Chondrocyte (in vitro differentiated cells): ENCODE data around the gene TRAPPC6A. TPM values are rescaled to one million over a fixed set of nuclear protein-coding genes. Genes with fewer than 3 reads are reported as not detected.

Experiments
- DNase-seq: peaks from one replicate; pipeline ENCODE4 v3.0.0; 2021; ENCODE audit warnings: mixed read lengths, low spot score
- H3K27ac Mint-ChIP-seq: one replicate; pipeline ENCODE4 v1.8.0; 2021; ENCODE audit warnings: mild to moderate bottlenecking, moderate library complexity, mixed read lengths; ENCODE audit not compliant: unreplicated experiment
- H3K27me3 Mint-ChIP-seq: 2 replicates; pipeline ENCODE4 v1.8.0; 2021; ENCODE audit warnings: low read depth, mixed read lengths
- H3K36me3 Mint-ChIP-seq: 2 replicates; pipeline ENCODE4 v1.8.0; 2021; ENCODE audit warnings: low read depth, mixed read lengths
- H3K4me1 Mint-ChIP-seq: 2 replicates; pipeline ENCODE4 v1.8.0; 2021; ENCODE audit warnings: low read depth, mild to moderate bottlenecking, mixed read lengths
- H3K4me3 Mint-ChIP-seq: one replicate; pipeline ENCODE4 v1.8.0; 2021; ENCODE audit warnings: mild to moderate bottlenecking, moderate library complexity, mixed read lengths; ENCODE audit not compliant: unreplicated experiment
- H3K9me3 Mint-ChIP-seq: 2 replicates; pipeline ENCODE4 v1.8.0; 2021; ENCODE audit warnings: low read depth, mixed read lengths
- total RNA-seq: library from RNA; stranded (reverse); gene quantifications from 3 replicates; pipeline ENCODE4 v1.2.1, GENCODE V29; 2021
- TF ChIP-seq, protein P1 (sequence below): fragments of 200-600 bp; sonication (generic); IDR thresholded peaks from 2 replicates; pipeline ENCODE4 v1.5.0; 2021; ENCODE audit warnings: antibody characterized with exemption, mild to moderate bottlenecking, moderate library complexity

The TRAPPC6A gene
- total RNA-seq, 1 donor from 2014 or later: 12.7 TPM

DNA sequence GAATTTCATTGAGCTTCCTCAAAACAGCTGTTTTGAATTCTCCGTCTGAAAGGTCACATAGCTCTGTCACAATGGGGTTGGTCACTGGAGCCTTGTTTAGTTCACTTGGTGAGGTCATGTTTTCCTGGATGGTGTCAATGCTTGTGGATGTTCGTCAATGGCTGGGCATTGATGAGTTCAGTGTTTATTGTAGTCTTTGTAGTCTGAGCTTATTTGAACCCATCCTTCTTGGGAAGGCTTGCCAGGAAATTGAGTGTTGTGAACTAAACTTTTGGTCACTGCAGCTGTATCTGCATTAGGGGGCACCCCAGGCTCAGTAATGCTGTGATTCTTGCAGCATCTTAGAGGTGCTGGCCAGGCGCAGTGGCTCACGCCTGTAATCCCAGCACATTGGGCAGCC lies 22.5 kb upstream of the TRAPPC6A start:
- TF ChIP-seq, protein P1, sequence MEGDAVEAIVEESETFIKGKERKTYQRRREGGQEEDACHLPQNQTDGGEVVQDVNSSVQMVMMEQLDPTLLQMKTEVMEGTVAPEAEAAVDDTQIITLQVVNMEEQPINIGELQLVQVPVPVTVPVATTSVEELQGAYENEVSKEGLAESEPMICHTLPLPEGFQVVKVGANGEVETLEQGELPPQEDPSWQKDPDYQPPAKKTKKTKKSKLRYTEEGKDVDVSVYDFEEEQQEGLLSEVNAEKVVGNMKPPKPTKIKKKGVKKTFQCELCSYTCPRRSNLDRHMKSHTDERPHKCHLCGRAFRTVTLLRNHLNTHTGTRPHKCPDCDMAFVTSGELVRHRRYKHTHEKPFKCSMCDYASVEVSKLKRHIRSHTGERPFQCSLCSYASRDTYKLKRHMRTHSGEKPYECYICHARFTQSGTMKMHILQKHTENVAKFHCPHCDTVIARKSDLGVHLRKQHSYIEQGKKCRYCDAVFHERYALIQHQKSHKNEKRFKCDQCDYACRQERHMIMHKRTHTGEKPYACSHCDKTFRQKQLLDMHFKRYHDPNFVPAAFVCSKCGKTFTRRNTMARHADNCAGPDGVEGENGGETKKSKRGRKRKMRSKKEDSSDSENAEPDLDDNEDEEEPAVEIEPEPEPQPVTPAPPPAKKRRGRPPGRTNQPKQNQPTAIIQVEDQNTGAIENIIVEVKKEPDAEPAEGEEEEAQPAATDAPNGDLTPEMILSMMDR: peak; percentile 77
- Mint-ChIP-seq H3K27me3 (no peaks in the 10 kb centered on the region), H3K4me3 (no peak overlapping the region), H3K4me1 (no peaks in the 10 kb centered on the region), H3K27ac (no peak overlapping the region), H3K9me3 (no peaks in the 10 kb centered on the region), H3K36me3 (peaks cover 3% of the 10 kb centered on the region)
- DNase-seq: no peak

DNA sequence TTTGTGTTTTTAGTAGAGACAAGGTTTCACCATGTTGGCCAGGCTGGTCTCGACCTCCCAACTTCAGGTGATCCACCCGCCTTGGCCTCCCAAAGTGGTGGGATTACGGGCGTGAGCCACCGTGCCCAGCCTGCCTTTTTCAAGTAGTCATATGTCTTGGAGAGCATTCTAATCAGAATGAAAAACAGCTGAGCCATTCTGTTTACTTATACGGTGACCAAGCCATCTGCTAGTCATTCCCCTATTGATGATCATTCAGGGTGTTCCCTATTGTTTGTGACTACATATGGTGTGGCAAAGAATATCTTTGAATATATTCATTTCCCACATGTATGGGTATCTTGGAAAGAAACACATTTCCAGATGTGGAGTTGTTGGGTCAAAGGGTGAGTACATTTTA lies 17.7 kb upstream of the TRAPPC6A start:
- Mint-ChIP-seq H3K4me3 (no peak overlapping the region), H3K27ac (no peak overlapping the region), H3K4me1 (no peaks in the 10 kb centered on the region), H3K27me3 (no peaks in the 10 kb centered on the region), H3K36me3 (peaks cover 6% of the 10 kb centered on the region), H3K9me3 (no peaks in the 10 kb centered on the region)
- TF ChIP-seq, protein P1: no peak
- DNase-seq: no peak

GRCh38 chr19:45191375-45191774 lies 13.3 kb upstream of the TRAPPC6A start:
- peaks cover 7% of the 10 kb centered on the region for H3K4me1 Mint-ChIP-seq
- TF ChIP-seq, protein P1: no peak
- H3K36me3 Mint-ChIP-seq: peaks cover 10% of the 10 kb centered on the region
- no peak overlapping the region for H3K27ac Mint-ChIP-seq
- H3K9me3 Mint-ChIP-seq: peaks cover 7% of the 10 kb centered on the region
- no peaks in the 10 kb centered on the region for H3K27me3 Mint-ChIP-seq
- no peak overlapping the region for H3K4me3 Mint-ChIP-seq
- no peak for DNase-seq

DNA sequence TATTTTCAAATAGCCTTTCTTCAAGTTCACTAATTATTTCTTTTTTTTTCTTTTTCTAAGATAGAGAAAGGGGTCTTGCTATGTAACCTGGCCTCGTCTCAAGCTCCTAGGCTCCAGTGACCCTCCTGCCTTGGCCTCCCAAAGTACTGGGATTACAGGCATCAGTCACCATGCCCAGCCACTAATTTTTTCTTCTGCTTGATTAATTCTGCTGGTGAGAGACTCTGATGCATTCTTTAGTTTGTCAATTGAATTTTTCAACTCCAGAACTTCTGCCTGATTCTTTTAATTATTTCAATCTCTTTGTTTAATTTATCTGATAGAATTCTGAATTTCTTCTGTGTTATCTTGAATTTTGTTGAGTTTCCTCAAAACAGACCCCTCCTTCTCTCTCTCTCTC lies 11.9 kb upstream of the TRAPPC6A start:
- Mint-ChIP-seq H3K27me3 (no peaks in the 10 kb centered on the region), H3K4me1 (peaks cover 10% of the 10 kb centered on the region)
- TF ChIP-seq, protein P1: no peak

DNA sequence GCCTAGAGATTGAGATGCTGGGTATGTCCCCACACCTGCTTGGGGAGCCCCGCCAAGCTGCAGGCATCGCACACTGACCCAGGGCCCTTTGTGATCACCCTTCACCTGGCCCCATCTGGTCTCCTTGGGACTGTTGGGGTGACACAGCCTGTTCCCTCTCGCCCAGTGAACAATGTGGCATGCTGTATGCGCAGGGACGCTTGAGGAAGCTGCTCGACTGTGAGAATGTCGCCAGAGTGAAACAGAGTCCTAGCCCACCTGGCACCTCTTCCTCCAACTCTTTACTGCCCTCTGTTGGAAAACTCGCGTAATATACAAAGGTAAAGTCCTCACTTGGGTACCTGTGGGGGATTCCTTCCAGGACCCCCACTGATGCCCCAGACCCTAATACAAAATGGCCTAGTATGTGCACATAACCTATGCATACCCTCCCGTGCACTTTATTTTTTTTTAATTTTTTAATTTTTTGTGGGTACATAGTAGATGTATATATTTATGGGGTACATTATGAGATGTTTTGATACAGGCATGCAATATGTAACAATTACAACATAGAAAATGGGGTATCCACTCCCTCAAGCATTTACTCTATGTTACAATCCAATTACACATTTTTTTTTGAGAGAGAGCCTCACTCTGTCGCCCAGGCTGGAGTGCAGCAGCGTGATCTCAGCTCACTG lies 9.5 kb upstream of the TRAPPC6A start:
- H3K27me3 Mint-ChIP-seq: no peaks in the 10 kb centered on the region
- peaks cover 12% of the 10 kb centered on the region for H3K36me3 Mint-ChIP-seq
- peaks cover 7% of the 10 kb centered on the region for H3K9me3 Mint-ChIP-seq

More for the DNA sequence above, 11.9 kb upstream of the TRAPPC6A start:
- H3K27ac Mint-ChIP-seq: no peak overlapping the region
- peaks cover 11% of the 10 kb centered on the region for H3K36me3 Mint-ChIP-seq
- peaks cover 7% of the 10 kb centered on the region for H3K9me3 Mint-ChIP-seq
- DNase-seq: no peak
- no peak overlapping the region for H3K4me3 Mint-ChIP-seq

More for the DNA sequence above, 9.5 kb upstream of the TRAPPC6A start:
- Mint-ChIP-seq H3K4me3 (no peak overlapping the region), H3K27ac (no peak overlapping the region), H3K4me1 (peaks cover 10% of the 10 kb centered on the region)
- DNase-seq: no peak
- TF ChIP-seq, protein P1: peak; percentile 73
